ENCODE data around the gene PALD1.

PALD1 gene

DNA sequence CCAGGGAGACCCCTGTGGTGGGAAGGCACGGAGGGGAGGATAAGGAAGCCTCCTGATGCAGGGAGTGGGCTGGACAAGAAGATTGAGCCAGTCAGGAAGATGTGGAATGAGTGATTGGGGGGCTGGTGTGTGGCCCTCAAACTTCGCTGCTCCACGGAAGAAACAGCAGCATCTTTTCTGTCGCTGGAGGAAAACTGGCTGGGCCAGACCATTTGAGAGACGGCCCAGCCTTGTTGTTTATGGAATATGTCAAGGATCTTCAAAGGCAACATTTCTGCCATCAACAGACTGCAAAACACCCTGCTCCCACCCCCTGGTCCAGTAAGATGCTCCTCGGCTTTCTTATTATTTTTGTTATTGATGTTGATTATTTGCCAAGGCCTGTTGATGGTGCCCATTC is 29.4 kb downstream of the PALD1 start:
- DNase-seq (ENCODE audit: low read depth), result no peak

DNA sequence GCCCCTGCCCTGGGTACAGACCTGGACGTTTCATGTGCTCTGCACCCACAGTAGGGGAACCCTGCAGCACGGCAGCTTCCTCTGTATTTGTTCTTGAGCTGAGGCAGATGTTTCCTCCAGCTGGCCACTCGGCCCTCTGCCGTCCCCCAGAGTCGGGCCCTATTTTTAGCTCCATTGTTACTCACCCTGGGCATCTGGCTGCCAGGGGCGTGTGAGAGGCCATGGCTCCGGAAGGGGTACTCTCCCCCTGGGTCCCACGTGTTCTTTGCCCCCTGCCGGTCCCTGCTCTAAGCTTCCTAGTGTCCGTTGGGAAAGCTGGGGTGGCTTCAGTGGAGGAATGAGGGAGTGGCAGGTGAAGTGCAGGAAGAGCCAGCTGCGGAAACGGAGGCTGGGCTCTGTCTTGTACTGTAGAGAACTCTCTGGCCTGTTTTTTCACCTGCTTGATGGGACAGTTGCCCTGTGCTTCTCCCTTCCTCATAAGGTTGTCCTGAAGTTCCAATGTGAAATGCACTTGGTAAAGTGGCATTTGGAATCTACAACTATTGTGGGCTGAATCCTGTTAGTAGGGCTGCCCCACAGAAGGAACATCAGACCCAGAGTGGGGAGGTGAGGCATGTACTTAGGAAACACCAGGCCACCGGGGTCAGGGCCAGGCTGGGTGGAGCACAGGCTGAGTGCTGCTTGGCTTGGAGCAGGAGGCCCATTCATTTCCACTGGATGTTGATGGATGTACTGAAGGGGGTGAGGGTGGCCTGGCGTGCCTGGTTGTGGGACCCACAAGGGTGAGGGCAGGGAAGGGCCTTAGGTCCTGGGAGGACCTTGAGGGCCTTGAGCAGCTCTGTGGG is 30.6 kb downstream of the PALD1 start:
- no peak for DNase-seq (ENCODE audit: low read depth)

DNA sequence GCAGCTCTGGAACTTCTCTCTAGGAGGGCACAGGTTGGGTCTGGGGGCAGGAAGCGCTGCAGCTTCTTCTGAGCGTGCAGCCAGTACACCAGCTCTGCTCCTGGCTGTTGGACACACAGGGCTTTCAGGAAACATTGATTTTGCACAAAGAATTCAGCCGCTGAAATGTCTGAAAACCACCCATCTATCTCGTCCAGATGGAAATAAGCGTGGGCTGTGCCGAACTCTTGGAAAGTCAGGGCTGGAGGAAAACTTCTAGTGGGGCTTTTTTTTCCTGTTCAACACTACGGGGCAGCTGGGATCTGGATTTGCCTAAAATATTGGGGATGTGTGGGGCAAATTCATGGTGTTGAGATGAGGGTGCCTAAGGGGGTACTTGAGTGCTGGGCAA is 31.2 kb downstream of the PALD1 start:
- DNase-seq (ENCODE audit: low read depth), result no peak

DNA sequence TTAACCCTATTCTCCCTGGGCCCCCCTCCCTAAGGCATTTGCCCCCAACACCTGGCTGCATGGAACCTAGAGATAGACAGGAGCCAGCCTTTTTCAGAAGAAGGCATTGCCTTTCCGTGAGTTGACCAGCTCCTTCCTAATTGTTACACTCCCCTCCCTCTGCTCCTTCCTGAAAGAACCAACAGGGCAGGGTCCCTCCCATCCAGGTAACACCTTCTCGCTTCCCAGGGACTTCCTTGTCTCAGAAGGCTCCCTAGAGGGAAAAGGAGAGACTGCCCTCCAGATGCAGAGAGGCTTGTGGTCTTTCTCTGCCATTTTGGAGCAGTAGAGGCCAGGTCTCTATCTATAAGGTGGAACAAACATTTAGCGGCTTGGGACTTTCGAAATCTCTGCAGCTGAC is 31.9 kb downstream of the PALD1 start:
- no peak for DNase-seq (ENCODE audit: low read depth)

DNA sequence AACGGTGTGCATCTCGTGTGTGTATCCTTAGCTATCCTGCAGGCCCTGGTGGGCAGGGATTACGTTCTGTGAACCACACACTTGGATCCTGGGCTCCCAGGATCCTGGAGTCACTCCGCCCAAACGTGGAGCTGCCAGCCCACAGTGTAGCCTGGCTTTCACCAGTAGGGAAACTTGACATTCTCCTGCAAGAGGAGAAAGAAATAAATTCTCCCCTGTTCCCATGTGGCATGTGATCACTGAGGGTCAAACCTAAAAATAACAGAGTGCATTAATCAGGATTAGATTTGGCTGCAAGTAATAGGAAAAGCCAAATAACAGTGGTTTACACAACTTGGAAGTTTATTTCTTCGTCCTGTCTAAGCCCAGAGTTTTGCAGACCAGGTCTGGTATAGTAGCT is 32.3 kb downstream of the PALD1 start:
- no peak for DNase-seq (ENCODE audit: low read depth)

DNA sequence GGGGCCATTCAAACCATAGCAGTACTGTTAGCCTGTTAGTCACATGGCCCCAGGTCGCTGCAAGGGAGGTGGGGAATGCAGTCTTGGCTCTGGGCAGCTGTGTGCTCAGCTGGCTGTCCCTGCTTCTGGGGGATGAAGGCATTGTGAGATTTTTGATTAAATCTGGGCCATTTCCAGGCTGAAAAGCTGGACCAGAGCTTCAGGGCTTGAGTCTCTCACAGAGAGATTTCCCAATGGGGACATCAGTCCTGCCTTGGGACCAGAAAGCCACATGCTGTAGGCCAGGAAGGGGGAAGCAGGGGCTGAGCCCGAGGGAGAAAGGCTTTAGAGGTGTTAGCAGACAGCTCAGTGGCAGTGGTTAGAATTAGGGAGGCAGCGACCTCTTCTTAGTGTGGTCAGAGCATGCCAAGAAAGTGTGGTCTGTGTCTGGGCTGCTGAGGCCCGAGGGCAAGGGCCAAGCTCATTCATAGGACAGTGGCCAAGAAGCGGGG is 33.6 kb downstream of the PALD1 start:
- no peak for DNase-seq (ENCODE audit: low read depth)

DNA sequence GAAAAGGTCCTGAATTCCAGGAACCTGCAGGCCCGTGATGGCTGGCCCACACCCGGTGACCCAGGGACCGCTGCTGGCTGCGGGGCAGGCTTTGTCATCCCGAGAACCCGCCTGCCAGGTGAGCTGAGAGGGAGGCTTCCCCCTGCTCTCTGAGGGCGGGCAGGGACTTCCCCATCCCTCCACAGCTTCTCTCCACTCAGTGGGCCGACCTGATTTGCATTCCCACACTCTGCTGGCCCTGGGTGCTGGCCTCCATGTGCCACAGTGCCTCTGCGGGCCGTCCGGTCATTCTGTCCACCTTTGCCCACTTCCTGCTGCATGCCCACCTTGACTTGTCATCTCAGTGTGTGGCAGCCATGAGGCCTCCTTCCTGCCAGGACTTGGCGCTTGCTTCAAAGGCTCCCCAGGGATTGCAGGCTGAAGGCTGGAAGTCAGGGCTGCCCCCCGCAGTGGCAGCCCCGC is 35.3 kb downstream of the PALD1 start:
- DNase-seq (ENCODE audit: low read depth), result no peak

DNA sequence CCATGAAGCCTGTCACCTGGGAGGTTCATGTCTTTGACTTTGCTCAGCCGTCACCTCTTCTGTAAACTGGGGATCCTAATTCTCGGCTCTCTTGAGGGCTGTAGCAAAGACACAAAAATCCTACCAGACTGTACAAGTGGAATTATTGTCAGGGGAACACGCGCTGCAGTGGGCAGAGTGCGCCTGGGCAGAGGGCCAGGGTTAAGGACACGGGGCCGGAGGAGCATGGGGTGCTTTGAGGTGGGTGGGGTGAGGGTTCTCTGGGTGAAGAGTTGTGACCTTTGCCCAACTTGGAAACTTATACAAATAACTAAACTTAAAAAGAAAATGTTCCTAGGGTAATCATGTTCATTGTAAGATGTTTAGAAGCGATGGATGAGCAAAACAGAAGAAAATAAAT is 36.0 kb downstream of the PALD1 start:
- no peak for DNase-seq (ENCODE audit: low read depth)

DNA sequence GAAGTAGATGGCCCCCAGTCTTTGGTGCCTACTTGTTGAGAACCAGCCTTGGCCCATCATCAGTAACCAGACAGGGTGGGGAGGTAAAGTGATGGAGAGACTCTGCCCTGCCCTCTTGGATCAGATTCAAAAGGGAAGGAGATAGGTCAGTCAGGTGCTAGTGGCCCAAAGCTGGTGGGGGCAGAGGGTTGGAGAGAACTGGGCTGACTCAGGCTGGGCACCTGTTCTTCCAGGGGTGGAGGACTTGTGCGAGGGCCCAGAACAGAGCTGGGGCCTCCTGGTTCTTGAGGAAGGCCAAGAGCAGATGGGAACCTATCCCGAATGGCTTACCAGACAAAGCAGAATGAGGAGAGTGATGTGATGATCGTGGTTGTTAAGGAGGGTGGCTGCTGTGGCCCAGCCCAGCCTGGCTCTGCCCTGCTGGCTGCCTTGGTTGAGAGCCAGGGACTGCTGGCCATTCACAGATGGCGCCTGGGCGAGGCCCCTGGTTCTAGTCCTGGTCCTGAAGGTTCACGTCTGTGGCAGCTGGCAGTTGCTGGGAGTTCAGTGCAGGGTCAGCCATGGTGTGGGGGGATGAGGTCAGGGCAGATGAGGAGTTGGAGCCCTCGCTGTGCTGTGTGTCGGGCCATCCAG is 36.6 kb downstream of the PALD1 start:
- no peak for DNase-seq (ENCODE audit: low read depth)

DNA sequence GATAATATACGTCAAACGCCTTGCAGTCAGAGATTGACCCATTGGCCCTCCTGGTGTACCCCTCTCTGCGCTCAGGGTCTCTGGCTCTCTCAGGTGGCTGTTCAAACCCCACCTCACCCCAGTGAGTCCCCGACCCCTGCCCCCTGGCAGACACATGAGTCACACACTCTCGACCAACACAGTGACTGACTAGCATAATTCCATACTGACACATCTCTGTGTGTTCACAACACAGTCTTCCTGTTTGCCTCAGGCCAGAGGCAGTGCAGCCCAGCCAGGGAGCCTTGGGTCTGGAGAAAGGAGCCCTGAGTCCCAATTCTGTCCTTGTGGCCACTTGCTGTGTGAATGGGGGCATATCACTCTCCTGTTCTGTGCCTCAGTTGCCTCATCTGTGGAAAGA is 40.1 kb downstream of the PALD1 start:
- DNase-seq (ENCODE audit: low read depth), result no peak

DNA sequence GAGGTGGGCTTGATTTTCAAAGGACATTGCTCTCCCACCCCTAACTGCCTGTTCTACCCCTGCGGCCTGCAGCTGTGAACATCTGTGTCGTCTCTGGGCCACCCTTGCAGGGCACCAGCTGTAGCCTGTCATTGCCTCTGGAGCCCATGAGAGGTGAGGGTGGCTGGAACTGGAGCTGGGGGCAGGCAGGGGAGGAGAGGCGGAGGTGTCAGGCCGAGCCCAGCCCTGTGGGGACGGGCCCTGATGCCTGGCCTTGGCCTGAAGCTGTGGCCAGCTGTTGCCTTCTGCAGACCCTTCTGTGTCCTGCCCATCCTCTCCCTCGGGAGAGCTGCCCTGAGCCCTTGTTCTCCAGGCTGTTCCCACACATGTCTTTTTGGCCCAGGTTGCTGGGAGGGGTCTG is 44.5 kb downstream of the PALD1 start:
- DNase-seq (ENCODE audit: low read depth), result no peak

DNA sequence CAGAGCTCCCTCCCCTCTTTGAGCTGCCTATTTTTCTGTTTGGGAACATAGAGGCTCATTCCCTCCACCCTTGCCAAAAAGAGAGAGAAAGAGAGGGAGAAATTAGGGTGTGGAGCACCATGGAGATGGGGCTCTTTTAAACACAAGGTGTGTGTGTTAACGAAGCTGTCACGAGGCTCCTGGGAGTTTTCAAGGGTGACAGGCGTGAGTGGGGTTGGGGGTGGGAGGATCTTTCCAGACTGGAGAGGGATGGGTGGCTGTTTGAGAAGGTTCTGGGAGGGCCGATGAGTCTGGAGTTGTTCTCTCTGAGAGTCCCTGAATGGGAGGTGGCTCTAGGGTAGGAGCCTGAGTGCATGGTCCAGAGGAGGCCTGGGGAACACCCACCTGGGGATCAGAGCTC is 45.0 kb downstream of the PALD1 start:
- no peak for DNase-seq (ENCODE audit: low read depth)

DNA sequence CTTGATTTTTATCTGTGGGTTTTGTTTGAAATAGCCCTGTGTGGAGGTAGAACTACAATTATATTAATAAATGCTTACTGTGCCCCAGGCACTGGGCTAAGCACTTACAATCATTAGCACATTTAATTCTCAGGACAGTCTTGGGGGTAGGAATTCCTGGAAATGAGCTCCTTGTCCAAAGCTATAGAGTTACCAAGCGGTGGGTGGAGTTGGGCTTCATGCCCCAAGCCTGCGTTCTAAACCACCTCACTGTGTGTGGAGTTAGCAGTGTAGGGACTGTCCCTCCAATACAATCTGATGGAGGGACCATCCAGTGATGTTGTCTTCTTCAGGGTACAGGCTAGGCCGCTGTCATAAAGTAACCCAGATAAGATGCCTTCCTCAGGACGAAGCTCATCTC is 49.7 kb downstream of the PALD1 start:
- DNase-seq (ENCODE audit: low read depth), result no peak

DNA sequence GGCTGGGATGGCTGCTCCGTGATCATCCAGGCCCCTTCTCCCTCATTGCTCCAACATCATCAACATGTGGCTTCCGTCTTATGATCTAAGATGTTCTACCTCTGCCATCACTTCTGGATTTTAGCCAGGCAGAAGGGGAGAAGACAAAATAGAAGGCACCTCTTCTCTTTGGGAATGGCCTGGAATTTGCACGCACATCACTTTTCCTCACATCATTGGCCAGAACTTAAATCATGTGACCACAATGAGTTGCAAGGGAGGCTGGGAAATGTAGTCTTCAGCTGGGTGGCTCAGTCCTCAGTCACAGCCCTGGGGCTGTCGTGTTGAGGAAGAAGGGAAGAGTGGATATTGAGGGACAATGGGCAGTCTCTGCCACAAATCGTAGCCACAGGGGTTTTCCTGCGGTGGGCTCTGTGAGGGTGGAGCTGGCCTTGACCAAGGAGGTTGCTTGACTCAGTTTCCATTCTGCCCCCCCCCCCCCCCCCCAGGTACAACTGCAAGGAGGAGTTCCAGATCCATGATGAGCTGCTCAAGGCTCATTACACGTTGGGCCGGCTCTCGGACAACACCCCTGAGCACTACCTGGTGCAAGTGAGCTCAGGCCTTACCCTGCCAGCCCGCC is 50.3 kb downstream of the PALD1 start:
- DNase-seq (ENCODE audit: low read depth), result no peak

DNA sequence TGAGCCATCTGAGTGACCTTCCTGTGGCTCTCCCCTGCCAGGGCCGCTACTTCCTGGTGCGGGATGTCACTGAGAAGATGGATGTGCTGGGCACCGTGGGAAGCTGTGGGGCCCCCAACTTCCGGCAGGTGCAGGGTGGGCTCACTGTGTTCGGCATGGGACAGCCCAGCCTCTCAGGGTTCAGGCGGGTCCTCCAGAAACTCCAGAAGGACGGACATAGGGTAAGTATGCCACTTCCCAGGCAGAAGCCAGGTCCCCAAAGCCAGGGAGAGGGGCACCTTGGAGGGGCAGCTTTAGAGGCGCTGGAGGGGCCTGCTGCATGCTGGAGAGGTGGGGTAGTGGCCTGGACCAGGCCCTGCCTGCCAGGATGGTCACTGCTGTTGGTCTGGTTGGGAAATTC is 51.3 kb downstream of the PALD1 start:
- DNase-seq (ENCODE audit: low read depth), result no peak

DNA sequence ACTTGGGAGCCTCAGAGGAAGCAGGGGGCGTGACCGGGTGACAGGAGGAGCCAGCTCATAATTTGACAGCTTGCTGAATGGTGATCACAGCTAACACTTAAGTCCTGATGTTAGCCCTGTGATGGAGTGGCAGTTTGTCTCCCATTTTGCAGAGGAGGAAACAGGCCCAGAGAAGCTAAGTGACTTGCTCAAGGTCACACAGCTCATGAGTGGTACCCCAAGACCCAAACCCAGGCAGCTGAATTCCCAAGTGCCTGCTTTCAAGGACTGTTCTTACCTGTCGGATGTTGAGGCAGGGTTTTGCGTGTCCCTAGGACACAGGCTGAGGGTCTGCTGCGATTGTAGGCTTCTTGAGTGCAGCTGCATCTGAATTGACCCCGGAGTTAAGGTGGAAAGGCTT is 51.7 kb downstream of the PALD1 start:
- no peak for DNase-seq (ENCODE audit: low read depth)

DNA sequence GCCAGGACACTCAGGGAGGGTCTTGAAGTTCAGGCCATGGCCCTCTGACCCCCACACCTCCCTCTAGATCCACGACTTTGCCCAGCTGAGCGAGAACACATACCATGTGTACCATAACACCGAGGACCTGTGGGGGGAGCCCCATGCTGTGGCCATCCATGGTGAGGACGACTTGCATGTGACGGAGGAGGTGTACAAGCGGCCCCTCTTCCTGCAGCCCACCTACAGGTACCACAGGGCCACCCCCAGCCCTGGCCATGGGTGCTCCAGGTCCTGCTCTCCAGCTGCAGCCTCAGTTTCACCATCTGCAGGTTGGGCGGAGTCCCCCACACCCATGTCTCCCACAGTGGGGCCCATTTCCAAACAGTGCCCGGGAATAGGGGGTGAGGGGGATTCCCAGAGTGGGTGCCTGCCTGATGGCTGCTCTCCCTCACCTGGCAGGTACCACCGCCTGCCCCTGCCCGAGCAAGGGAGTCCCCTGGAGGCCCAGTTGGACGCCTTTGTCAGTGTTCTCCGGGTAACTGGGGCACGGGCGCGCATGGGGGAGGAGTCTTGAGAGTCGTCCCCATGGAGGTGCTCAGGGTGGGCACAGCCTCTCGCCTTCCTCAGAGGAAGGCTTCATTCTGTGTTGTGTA is 54.1 kb downstream of the PALD1 start:
- DNase-seq (ENCODE audit: low read depth), result no peak

DNA sequence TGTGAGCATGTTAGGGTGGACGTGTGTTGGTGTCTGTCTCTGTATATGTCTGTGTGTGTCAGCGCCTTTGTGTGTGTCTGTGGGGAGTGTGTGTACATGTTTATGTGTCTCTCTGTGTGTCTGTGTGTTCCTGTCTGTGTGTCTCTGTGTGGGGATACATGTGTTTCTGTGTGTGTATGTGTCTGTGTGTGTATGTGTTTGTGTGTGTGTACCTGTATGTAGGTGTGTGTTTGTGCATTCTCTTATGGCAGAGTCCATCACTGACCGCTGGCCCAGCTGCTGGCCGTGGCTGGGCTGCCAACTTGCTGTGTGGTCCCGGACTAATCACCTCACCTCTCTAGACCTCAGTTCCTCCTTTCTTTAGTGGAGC is 54.6 kb downstream of the PALD1 start:
- DNase-seq (ENCODE audit: low read depth), result no peak

DNA sequence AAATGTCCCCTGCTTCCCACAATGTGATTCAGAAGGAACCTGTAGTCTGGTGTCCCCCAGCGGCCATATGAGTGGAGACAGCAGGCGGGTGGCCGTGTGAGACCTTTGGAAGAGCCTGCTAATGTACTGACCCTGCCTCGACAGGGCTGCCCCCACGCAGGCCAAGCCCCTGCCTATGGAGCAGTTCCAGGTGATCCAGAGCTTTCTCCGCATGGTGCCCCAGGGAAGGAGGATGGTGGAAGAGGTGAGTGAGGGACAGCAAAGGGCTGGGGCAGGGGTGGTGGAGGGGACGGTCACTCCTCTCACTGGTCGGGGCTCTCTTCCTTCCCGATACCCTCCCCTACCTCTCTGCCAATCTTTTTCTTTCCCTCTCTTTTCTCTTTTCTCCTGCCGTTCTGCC is 55.7 kb downstream of the PALD1 start:
- DNase-seq (ENCODE audit: low read depth), result no peak

DNA sequence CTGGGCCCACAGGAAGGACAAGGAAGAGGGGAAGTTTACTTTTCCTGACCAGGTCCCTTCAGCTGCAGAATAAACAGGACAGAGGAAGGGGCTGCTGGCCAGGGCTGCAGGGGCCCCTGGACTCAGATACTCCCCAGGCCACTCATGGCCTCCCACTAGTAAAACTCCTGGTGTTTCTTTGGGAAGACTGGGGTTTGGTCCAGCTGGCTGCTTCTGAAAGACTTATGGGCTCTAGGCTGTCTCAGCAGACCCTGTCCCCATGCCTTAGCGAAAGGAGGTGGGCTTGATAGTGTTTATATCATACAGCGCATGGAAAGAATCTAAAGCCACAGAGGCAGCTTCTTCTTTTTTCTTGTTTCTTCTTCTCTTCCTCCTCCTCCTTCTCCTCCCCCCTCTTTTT is 56.4 kb downstream of the PALD1 start:
- DNase-seq (ENCODE audit: low read depth), result no peak

DNA sequence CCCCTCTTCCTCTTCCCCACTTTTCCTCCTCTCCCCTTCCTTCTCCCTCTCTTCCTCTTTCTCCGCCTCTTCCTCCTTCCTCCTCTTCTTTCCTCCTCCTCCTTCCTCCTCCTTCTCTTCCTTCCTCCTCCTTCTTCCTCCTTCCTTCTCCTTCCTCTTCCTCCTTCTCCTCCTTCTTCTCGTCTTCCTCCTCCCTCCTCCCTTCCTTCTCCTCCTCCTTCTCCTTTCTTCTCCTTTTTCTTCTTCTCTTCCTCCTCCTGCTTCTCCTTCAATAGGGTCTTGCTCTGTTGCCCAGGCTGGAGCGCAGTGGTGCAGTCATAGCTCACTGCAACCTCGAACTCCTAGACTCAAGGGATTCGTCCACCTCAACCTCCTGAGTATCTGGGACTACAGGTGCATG is 56.9 kb downstream of the PALD1 start:
- DNase-seq (ENCODE audit: low read depth), result no peak

DNA sequence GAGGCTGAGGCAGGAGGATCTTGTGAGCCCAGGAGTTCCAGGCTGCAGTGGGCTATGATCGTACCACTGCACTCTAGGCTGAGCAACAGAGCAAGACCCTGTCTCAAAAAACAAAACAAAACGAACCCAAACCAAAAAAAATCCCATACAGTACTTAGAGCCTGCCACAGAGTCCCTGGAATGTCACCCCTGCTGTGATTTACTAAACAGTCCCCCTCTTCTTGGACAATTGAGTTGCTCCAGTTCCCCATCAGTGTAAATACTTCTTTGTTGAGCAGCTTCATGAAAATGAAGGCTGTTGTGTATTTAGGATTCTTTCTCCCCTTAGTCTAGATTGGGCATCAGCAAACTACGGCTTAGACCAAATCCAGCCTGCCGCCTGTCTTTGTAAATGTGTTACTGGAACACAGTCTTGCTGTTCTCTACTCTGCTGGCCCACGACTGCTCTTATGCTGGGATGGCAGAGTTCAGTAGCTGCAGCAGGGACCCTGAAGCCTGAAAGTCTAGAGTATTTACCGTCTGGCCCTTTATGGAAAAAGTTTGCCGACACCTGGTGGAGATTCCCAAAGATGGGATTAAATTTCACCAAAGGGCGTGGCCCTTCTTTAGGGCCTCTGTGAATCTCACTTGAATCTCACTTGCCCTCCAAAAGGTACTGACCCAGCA is 57.8 kb downstream of the PALD1 start:
- DNase-seq (ENCODE audit: low read depth), result no peak
